Stomach smooth muscle (tissue), 2 donors: ENCODE data around the gene TYW1.
"Not testable (repeated sequence)": the region's sequence is repeated elsewhere in the genome, so short reads cannot be mapped to it uniquely, and the experiment has no call there.

Experiments
- H3K27ac ChIP-seq: one replicate; pipeline ENCODE4 v1.7.0; 2013; ENCODE audit warnings: mild to moderate bottlenecking, low read length, inconsistent platforms
- H3K27me3 ChIP-seq, 2 donors: one replicate each; pipeline ENCODE4 v1.7.0; 2013; ENCODE audit warnings: low read length in 2 of 2; ENCODE audit not compliant: insufficient read depth in 2 of 2, control insufficient read depth in 1 of 2
- H3K36me3 ChIP-seq, 2 donors: one replicate each; pipeline ENCODE4 v1.7.0; 2013; ENCODE audit warnings: low read length in 2 of 2; ENCODE audit not compliant: control insufficient read depth in 2 of 2, insufficient read depth in 2 of 2
- H3K4me1 ChIP-seq: one replicate; pipeline ENCODE4 v1.7.0; 2013; ENCODE audit warnings: low read length; ENCODE audit not compliant: control insufficient read depth, insufficient read depth
- H3K4me3 ChIP-seq, 2 donors: one replicate each; pipeline ENCODE4 v1.7.0; 2013; ENCODE audit warnings: low read length in 2 of 2
- H3K9ac ChIP-seq, 2 donors: one replicate each; pipeline ENCODE4 v1.7.0; 2013; ENCODE audit warnings: low read length in 2 of 2, mild to moderate bottlenecking in 1 of 2
- H3K9me3 ChIP-seq, 2 donors: one replicate each; pipeline ENCODE4 v1.7.0; 2013; ENCODE audit warnings: low read length in 2 of 2; ENCODE audit not compliant: control insufficient read depth in 2 of 2
- donor health status: healthy.
- donor health status: Pancreatic carcinoma.

The TYW1 gene

DNA sequence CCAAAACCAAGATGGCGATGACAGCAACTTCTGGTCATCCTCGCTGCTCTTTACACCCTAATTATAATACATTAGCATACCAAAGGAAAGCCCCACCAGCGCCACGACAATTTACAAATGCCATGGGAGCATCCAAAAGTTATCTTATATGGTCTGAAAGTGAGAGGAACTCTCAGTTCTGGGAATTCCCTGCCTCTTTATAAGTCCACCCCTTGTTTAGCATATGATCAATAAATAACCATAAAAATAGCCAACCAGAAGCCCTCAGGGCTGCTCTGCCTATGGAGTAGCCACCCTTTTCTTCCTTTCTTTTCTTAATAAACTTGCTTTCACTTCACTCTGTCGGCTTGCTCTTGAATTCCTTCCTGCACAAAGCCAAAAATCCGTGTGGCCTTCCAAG is 262.7 kb downstream of the TYW1 start:
- not testable (repeated sequence) for H3K9me3 ChIP-seq, H3K4me3 ChIP-seq, H3K27me3 ChIP-seq, H3K9ac ChIP-seq, H3K36me3 ChIP-seq, H3K4me1 ChIP-seq, H3K27ac ChIP-seq

DNA sequence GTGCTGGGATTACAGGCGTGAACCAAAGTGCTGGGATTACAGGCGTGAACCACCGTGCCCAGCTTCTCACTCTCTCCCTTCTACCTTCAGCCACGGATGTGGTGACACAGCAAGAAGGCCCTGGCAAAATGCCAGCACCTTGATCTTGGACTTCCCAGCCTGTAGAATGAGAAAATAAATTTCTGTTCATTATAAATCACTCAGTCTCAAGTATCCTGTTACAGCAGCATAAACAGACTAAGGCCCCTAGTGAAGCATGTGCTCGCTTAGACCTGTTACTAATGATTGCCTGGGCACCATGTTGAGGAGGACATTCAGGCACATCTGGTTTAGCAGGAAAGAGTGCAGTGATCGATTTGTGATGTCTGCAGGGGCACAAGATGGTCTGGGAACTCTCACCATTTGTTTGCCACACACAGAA is 263.5 kb downstream of the TYW1 start:
- not testable (repeated sequence) for H3K4me1 ChIP-seq, H3K9ac ChIP-seq, H3K9me3 ChIP-seq, H3K27ac ChIP-seq, H3K36me3 ChIP-seq, H3K27me3 ChIP-seq, H3K4me3 ChIP-seq

DNA sequence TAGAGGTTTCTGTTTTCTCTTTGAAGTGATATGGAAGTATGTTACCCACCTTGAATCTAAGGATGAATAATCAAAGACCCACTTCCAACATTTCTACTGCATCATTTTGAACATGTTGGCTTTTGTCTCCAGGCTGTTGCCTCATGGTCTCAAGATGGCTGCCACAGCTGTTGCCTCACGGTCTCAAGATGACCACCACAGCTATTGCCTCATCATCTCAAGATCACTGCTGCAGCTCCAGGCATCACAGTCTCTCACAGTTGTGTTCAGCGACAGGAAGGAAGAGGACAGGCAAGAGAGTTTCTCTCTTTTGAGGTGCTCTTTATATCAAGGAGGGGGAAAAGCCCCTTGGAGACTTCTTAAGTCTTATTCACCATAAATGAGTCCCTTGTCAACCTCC is 267.4 kb downstream of the TYW1 start:
- H3K27ac ChIP-seq, H3K9me3 ChIP-seq, H3K36me3 ChIP-seq, H3K9ac ChIP-seq, H3K27me3 ChIP-seq, H3K4me1 ChIP-seq, H3K4me3 ChIP-seq: not testable (repeated sequence)

DNA sequence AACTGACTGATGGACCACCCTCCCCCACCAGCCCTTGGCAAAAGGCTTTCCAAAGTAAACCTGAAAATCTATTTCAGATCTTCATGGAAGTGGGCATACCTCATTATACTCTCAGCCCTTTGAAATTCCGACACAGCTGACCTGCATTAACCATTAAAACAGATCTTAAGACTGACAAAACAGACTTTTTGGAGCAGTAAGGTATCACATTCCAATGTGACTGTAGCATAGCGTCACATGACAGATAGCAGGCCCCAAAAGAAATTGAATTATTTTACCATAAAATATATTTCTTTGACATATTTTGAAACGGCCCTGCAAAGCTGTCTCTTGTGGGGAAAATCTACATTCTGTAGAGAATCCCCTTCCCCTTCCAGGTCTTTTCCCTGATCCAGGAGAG is 269.4 kb downstream of the TYW1 start:
- not testable (repeated sequence) for H3K4me3 ChIP-seq, H3K9ac ChIP-seq, H3K27me3 ChIP-seq, H3K4me1 ChIP-seq, H3K9me3 ChIP-seq, H3K27ac ChIP-seq, H3K36me3 ChIP-seq

DNA sequence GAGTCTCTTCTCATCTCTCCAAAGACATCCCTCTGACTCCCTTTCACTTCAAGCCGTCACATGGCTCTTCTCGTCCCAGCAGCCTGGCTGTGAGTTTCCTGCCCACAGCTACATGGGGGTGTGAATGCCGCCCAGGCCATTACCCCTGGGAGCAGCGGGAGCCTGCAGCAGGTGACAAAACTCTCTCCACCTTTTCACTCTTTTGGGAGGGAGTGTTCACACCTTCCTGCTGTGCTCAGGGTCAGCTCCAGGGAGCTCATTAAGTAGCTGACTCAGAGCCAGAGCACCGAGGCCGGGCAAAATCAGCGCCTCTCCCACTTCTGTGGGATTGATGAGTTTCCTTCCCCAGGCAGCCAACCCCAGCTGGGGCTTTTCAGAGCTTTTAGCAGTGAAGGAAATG is 271.3 kb downstream of the TYW1 start:
- H3K27me3 ChIP-seq: no peaks in the 10 kb centered on the region
- no peak overlapping the region for H3K4me3 ChIP-seq
- no peak overlapping the region for H3K9ac ChIP-seq
- no peaks in the 10 kb centered on the region for H3K4me1 ChIP-seq
- H3K36me3 ChIP-seq: peaks cover 0 to 2% of the 10 kb centered on the region in 2 donors
- H3K27ac ChIP-seq: no peak overlapping the region
- no peaks in the 10 kb centered on the region for H3K9me3 ChIP-seq

DNA sequence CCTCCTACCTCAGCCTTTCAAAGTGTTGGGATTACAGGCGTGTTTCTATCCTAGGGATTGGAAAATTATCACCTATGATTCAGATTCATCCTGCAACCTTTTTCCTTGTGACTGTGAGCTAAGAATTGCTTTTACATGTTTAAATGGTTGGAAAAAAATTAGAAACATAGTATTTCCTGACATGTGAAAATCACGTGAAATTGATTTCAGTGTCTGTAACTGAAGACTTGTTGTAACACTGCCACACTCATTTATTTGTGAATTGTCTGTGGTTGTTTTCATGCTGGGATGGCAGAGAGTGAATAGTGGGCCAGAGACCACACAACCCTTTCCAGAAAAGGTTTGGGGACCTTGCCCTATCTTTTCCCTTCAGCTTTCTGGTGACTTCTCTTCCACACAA is 273.3 kb downstream of the TYW1 start:
- not testable (repeated sequence) for H3K4me1 ChIP-seq, H3K27me3 ChIP-seq, H3K4me3 ChIP-seq, H3K9me3 ChIP-seq, H3K27ac ChIP-seq, H3K9ac ChIP-seq, H3K36me3 ChIP-seq
